HEK293 (cell line): ENCODE data around the gene MYL4.

Experiments used
- BCL11A ChIP-seq: fragments of 450-650 bp; formaldehyde crosslinking; IDR thresholded peaks from 2 replicates; pipeline ENCODE4 v1.5.1; 2016; ENCODE audit warnings: low read depth, missing biosample characterization, missing genetic modification characterization
- GFI1B ChIP-seq: fragments of 450-650 bp; formaldehyde crosslinking; IDR thresholded peaks from 2 replicates; pipeline ENCODE4 v1.5.1; 2016; ENCODE audit warnings: missing biosample characterization, missing genetic modification characterization
- GLI2 ChIP-seq: fragments of 450-650 bp; formaldehyde crosslinking; IDR thresholded peaks from 2 replicates; pipeline ENCODE4; 2017; ENCODE audit warnings: missing biosample characterization, missing genetic modification characterization, low read depth, borderline replicate concordance
- HOXC10 ChIP-seq: sonication (generic); formaldehyde crosslinking; IDR thresholded peaks from 2 replicates; pipeline ENCODE4 v1.8.1; 2023; ENCODE audit warnings: mild to moderate bottlenecking, missing genetic modification reagents
- IKZF3 ChIP-seq: fragments of 450-650 bp; IDR thresholded peaks from 2 replicates; pipeline ENCODE4 v1.5.0; 2018; ENCODE audit warnings: missing biosample characterization, mild to moderate bottlenecking, missing genetic modification characterization, moderate library complexity
- OSR2 ChIP-seq: fragments of 450-650 bp; formaldehyde crosslinking; IDR thresholded peaks from 2 replicates; pipeline ENCODE4 v1.5.1; 2016; ENCODE audit warnings: missing biosample characterization, missing genetic modification characterization
- REST ChIP-seq: fragments of 450-650 bp; formaldehyde crosslinking; IDR thresholded peaks from 2 replicates; pipeline ENCODE4 v1.5.1; 2016; ENCODE audit warnings: missing biosample characterization, missing genetic modification characterization
- SCRT2 ChIP-seq: fragments of 450-650 bp; formaldehyde crosslinking; IDR thresholded peaks from 2 replicates; pipeline ENCODE4 v1.5.1; 2016; ENCODE audit warnings: missing biosample characterization, missing genetic modification characterization
- SETDB1 ChIP-seq: IDR thresholded peaks from one replicate; pipeline ENCODE4 v1.6.1; 2017; ENCODE audit warnings: mild to moderate bottlenecking, low read length, moderate library complexity, mixed read lengths; ENCODE audit not compliant: insufficient read length
- ZBTB49 ChIP-seq: fragments of 450-650 bp; formaldehyde crosslinking; IDR thresholded peaks from 2 replicates; pipeline ENCODE4 v1.5.1; 2016; ENCODE audit warnings: missing biosample characterization, missing genetic modification characterization, low read depth
- ZBTB8A ChIP-seq: fragments of 450-650 bp; formaldehyde crosslinking; IDR thresholded peaks from 2 replicates; pipeline ENCODE4 v1.5.1; 2016; ENCODE audit warnings: missing biosample characterization, missing genetic modification characterization
- ZFHX2 ChIP-seq: fragments of 450-650 bp; formaldehyde crosslinking; conservative IDR thresholded peaks from 2 replicates; pipeline ENCODE4 v1.5.1; 2016; ENCODE audit warnings: missing biosample characterization, missing genetic modification characterization
- ZNF112 ChIP-seq: fragments of 450-650 bp; formaldehyde crosslinking; IDR thresholded peaks from 2 replicates; pipeline ENCODE4 v1.5.0; 2017; ENCODE audit warnings: missing biosample characterization, missing genetic modification characterization
- ZNF146 ChIP-seq: fragments of 450-650 bp; formaldehyde crosslinking; IDR thresholded peaks from 2 replicates; pipeline ENCODE4 v1.5.1; 2016; ENCODE audit warnings: missing biosample characterization, missing genetic modification characterization
- ZNF148 ChIP-seq: fragments of 450-650 bp; formaldehyde crosslinking; IDR thresholded peaks from 2 replicates; pipeline ENCODE4 v1.5.0; 2017; ENCODE audit warnings: missing biosample characterization, missing genetic modification characterization, borderline replicate concordance
- ZNF174 ChIP-seq: fragments of 450-650 bp; formaldehyde crosslinking; IDR thresholded peaks from 2 replicates; pipeline ENCODE4 v1.5.0; 2017; ENCODE audit warnings: missing biosample characterization, mild to moderate bottlenecking, missing genetic modification characterization
- ZNF221 ChIP-seq: fragments of 450-650 bp; formaldehyde crosslinking; IDR thresholded peaks from 2 replicates; pipeline ENCODE4 v1.5.1; 2017; ENCODE audit warnings: missing biosample characterization, missing genetic modification characterization, borderline replicate concordance
- ZNF24 ChIP-seq: fragments of 450-650 bp; formaldehyde crosslinking; IDR thresholded peaks from 2 replicates; pipeline ENCODE4 v1.5.1; 2016; ENCODE audit warnings: missing biosample characterization, missing genetic modification characterization
- ZNF341 ChIP-seq: fragments of 450-650 bp; formaldehyde crosslinking; IDR thresholded peaks from 2 replicates; pipeline ENCODE4; 2016; ENCODE audit warnings: low read depth, missing biosample characterization, missing genetic modification characterization
- ZNF350 ChIP-seq: fragments of 450-650 bp; formaldehyde crosslinking; IDR thresholded peaks from 2 replicates; pipeline ENCODE4 v1.5.0; 2017; ENCODE audit warnings: missing biosample characterization, mild to moderate bottlenecking, missing genetic modification characterization
- ZNF48 ChIP-seq: fragments of 450-650 bp; formaldehyde crosslinking; IDR thresholded peaks from 2 replicates; pipeline ENCODE4 v1.5.1; 2016; ENCODE audit warnings: missing biosample characterization, missing genetic modification characterization
- ZNF518A ChIP-seq: fragments of 450-650 bp; formaldehyde crosslinking; conservative IDR thresholded peaks from 2 replicates; pipeline ENCODE4 v1.5.1; 2016; ENCODE audit warnings: low read depth, missing biosample characterization, missing genetic modification characterization
- ZNF521 ChIP-seq: fragments of 450-650 bp; formaldehyde crosslinking; IDR thresholded peaks from 2 replicates; pipeline ENCODE4 v1.5.1; 2017; ENCODE audit warnings: missing biosample characterization, mild to moderate bottlenecking, missing genetic modification characterization
- ZNF548 ChIP-seq: fragments of 450-650 bp; formaldehyde crosslinking; IDR thresholded peaks from 2 replicates; pipeline ENCODE4 v1.5.1; 2016; ENCODE audit warnings: missing biosample characterization, missing genetic modification characterization
- ZNF571 ChIP-seq: fragments of 450-650 bp; formaldehyde crosslinking; IDR thresholded peaks from 2 replicates; pipeline ENCODE4 v1.5.0; 2017; ENCODE audit warnings: missing biosample characterization, missing genetic modification characterization
- ZNF645 ChIP-seq: fragments of 450-650 bp; formaldehyde crosslinking; IDR thresholded peaks from 2 replicates; pipeline ENCODE4; 2016; ENCODE audit warnings: missing biosample characterization, missing genetic modification characterization
- ZNF777 ChIP-seq: fragments of 450-650 bp; formaldehyde crosslinking; IDR thresholded peaks from 2 replicates; pipeline ENCODE4 v1.5.1; 2017; ENCODE audit warnings: missing biosample characterization, missing genetic modification characterization, borderline replicate concordance

The MYL4 gene

GRCh38 chr17:47225436-47225858 is 16.3 kb downstream of the MYL4 start (continued):
- TF ChIP-seq REST (no peak), ZBTB49 (no peak), ZNF777 (tag by site-specific recombination) (no peak), IKZF3 (tag by site-specific recombination) (peak; percentile 17; the same call in 1 of the 2 replicates), SCRT2 (tag by site-specific recombination) (no peak), ZNF350 (no peak), GFI1B (no peak), ZNF112 (tag by site-specific recombination) (0 out of 2 replicates have a peak, but pooled peaks have one; percentile 3), ZNF24 (no peak), ZNF148 (tag by site-specific recombination) (no peak), ZNF548 (tag by site-specific recombination) (no peak), ZNF571 (tag by site-specific recombination) (no peak), ZNF521 (tag by site-specific recombination) (no peak), ZNF146 (tag by site-specific recombination) (no peak), GLI2 (tag by site-specific recombination) (no peak), ZNF48 (tag by site-specific recombination) (no peak), ZNF518A (tag by site-specific recombination) (0 out of 2 replicates have a peak, but pooled peaks have one; percentile 41), OSR2 (tag by site-specific recombination) (no peak), ZNF341 (tag by site-specific recombination) (no peak), ZBTB8A (tag by site-specific recombination) (peak; percentile 59), ZNF174 (tag by site-specific recombination) (no peak), HOXC10 (CRISPR knock-in tag) (no peak), ZNF221 (tag by site-specific recombination) (no peak), BCL11A (tag by site-specific recombination) (no peak), ZFHX2 (tag by site-specific recombination) (no peak), ZNF645 (tag by site-specific recombination) (no peak), SETDB1 (no peak)
